GM20431 (cell line): ENCODE measurements around the gene RHOB.
"Not testable (repeated sequence)": the region's sequence is repeated elsewhere in the genome, so short reads cannot be mapped to it uniquely, and the experiment has no call there.

ENCODE experiments used
- in situ Hi-C: fragments of 300-500 bp; cut with MseI, MboI; formaldehyde crosslinking; loops from one replicate; pipeline ENCODE4 v1.15.0; 2020; ENCODE audit warnings: low sequenced_read_pairs; ENCODE audit not compliant: unreplicated experiment

Gene RHOB

DNA sequence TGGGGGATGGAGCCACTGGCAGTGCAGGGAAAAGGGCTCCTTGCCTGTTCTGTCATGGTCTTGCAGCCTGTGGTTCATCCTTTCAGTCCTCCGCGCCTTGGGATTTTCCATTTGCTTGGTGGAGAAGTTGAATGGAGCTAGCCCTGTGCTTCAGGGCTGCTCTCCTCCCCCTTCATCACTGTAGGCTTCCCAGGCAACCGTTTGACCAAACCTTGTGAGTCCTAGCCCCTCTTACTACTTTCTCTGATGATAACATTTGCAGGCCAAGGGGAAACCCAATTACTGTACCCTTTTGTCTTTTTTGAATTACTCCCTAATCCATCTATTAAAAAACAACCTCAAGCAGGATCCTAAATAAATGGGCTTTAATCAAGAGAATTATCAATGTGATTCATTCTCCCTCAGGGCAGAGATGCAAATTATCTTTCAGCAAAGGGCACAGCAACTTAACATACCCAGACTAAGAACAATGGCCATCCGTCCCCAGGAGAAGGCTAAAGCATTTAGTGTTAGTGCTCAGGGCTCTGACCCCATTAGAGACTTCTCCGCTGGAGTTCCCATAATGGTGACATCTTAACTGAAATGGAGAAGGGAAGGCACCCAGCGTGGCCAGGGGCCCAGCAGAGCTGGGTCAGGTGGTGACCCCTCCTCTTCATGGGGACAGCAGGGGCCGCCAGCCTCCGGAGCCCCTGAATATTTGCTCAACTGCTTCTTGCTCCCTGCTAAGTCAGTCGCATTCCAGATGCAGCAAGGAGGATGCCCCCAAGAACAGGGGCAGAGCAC lies 40.7 kb downstream of the RHOB start:
- in situ Hi-C loops: no loop called here

DNA sequence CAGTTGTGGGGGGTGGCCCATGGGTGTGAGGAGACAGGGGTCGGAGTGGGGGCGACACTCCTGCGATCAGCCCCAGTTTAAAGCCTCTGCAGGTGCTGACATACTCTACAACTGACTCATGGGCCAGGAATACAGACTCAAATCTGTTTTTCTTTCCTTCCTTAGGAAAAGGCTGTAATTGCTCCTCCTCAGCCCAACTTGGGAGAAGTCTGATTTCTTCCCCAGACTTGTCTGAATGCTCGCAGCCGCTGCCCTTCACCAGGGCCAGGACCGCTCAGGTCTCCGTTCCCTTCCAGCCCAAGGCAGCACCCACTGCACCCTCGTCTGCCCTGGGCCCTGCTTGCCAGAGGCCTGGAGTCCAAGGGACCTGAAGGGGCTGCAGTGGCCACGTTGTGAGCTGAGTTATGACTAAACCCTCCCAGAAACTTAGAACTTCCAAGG lies 41.3 kb downstream of the RHOB start:
- in situ Hi-C loops: no loop called here

DNA sequence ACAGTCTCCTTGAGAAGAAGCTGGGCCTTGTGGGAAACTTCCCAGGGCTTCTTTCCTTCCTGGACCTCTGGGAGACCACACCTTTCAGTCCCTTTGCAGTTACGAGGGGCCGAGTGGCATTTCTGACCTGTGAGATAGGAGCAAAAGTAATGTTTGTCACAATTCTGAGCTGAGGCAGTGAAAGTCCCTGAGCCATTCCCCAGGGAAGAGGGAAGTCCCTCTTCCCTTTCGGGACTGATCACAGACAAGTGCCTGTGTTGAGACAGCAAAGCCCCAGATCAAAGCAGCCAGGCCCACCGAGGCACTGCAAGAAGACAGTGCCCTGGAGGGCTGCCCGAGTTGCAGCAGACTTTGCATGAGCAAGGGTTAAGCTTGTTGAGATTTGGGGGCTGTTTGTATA lies 41.9 kb downstream of the RHOB start:
- in situ Hi-C loops: no loop called here

DNA sequence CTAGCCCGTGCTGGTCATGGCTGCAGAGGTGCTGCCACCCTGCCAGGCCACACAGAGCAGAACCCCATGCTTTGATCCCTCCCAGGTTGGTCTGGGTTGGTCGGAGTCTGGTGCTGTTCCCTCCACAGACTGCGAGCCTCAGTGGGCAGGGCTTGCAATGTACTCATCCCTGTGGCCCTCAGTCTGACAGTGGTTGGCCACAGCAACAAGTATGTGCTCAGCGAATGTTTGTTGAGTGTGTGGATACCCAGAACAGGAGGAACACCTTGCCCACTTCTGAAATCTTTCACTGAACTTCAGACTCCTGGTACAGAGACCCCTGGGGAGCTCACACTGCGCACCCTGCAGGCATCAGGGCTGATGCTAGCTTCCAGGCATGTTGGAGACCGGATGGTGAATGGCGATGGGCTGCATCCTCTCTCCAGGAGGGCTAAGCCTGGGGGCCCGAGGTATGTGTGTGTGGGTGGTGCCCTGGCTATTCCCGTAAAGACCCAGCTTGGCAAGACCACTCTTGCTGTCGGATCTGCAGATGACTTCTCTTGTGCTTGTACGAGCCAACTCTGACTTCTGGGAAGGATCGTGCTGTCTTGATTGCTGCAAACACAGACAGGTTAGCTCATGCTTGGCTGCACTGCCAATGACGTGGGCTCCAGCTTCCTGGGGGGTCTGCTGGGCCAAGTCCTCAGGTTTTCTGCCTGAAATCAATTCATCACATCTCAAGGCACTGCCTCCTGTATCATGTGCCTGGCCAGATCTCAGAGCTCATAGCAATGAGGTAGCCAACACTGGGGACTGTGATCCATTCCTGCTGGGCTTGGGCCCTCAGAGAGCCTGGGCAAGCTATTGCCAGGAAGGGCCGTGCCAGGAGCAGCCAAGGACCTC lies 43.7 kb downstream of the RHOB start:
- in situ Hi-C loops: no loop called here

DNA sequence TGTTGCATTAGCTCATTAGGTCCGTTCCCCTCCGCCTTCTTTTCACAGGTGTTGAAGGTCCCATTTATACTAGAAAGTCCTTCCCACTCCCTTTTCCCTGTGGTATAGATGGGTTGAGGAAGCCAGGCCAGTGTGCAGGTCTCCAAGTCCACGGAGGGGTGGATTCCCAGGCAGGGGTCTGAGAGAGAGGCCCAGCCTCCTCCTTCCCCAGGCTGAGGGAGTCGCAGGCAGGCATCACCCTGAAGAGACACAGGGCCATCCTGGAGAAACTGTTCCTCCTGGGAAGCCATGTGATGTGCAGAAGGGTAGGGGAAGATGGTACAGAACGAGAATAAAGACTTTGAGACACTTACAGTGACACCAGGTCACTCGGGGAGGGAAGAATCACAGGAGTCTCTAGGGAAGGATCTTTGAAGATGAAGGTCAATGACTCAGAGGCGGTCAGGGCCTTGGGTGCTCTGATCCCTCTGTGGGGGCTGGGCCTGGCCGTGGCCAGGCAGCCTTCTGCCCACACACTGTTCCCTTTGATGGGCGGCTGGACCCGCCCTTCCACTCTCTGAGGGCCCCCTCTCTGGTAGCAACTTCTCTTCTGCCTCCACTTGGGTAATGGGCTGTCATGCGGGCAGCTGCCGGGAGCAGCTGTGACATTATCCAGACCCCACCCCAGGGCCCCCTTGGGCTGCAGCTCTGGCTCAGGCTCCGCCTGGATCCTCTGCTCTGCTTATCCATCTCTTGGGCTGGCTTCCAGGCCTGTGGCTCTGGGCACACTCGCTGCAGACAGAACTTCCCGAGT lies 45.1 kb downstream of the RHOB start:
- in situ Hi-C loops: no loop called here

DNA sequence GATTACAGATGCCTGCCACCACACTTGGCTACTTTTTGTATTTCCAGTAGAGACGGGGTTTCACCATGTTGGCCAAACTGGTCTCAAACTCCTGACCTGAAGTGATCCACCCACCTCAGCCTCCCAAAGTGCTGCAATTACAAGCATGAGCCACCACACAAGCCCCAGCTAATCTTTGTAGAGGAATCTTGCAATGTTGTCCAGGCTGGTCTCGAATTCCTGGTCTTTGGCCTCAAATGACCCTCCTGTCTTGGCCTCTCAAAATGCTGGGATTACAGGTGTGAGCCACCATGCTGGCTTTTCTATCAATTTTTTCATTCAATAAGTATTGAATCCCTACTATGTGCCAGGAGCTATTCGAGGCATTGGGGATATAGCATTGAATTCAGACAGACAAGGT lies 46.2 kb downstream of the RHOB start:
- in situ Hi-C loops: not testable (repeated sequence)

DNA sequence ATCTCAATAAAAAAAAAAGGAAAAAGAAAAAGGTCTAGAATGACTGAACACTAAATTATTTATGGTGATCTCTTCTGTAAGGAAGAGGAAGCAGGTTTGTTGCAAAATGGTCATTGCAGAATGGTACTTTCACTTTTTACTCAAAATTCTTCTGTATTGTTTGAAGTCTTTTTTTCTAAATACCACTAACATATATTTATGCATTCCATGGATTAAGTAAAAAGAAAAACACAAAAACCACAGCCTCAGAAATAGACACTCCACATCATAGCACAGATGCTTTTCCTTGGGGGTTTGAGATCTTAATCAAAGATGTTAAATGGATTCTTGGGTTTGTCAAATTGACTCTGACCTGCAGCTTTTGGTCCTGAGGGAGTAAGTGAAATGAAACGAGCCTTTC lies 47.4 kb downstream of the RHOB start:
- in situ Hi-C loops: no loop called here

DNA sequence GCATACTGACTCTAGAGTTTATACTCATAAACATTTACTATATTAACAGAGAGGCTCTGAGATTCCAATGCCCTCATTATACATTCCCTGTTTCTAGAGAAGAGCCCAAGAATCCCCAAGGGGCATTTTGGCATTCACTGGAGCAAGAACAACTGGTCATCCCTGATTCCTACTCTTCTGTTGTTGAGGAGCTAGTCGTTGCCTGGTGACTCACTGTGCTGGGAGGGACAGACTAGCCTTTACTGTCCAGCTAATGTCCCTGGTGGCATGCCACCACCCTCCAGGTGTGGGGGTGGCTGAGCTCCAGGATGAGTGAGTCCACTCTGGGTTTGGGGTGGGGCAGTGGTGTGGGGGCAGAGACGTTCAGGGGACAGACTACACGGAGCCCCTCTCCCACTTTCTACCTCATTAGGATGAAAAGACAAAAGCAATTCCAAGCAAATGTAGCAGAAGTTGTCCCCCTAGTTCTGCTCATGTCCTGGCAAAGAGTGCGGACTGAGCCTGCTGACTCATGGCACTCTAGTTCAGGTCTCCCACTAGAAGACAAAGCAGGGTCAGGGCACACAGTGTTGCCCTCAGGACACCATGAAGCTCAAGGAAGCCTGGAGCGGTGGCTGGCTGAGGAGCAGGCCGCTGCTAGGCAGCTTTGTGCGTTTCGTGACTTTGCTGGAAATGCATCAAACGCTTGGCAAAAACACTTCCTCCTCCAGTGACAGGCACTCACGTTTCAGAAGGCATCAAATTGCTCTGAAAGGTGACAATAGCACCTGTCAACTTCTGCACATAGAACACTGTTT lies 49.4 kb downstream of the RHOB start:
- in situ Hi-C loops: no loop called here

DNA sequence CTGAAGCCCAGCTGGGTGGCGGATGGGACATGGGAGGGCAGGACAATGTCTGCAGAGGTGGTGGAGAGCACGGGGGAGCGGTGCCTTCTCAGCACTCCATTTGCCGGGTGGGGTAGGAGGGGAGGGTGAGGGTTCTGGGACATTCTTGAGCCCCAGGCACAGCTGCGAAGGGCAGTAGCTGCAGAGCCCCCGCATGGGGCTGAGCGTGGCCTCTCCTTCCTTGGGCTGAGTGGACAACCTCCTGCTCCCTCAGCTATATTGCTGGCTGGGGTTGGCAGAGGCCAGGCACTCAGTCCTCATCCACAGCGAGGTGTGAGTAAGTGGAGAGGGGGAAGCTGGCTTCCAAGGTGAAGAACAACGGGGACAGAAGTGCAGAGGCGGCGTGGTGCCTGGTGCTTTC lies 50.1 kb downstream of the RHOB start:
- in situ Hi-C loops: no loop called here
